ENCODE results near the gene GHRL. TPM values are rescaled to one million over a fixed set of nuclear protein-coding genes. Genes with fewer than 3 reads are reported as not detected.
A peak's percentile ranks its signal among the peaks of the same experiment; 100 is the strongest.

GHRL gene
- total RNA-seq, 1 donor = under 0.01 TPM

DNA sequence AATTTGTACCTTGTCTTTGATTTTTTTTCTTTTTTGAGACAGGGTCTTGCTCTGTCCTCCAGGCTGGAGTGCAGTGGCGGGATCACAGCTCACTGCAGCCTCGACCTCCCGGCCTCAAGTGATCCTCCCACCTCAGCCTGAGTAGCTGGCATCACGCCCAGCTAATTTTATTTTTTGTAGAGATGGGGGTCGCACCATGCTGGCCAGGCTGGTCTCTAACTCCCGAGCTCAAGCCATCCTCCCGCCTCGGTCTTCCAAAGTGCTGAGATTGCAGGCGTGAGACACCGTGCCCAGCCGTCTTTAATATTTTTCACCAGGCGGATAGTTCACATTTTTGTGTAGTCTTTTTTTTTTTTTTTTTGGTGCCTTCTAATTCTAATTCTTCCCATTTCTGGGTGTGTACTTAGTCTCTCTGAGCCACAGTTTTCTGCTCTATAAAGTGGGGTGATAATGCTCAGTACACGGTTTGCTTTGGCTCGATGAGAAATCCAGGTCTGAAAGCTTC lies 45.0 kb downstream of the GHRL start:
- no peaks in the 10 kb centered on the region for H3K27me3 ChIP-seq (ENCODE audit: insufficient read depth, low read length)
- peak overlapping the region; percentile 95 for H3K4me3 ChIP-seq (ENCODE audit: insufficient read depth, low read length)
- peaks cover 23% of the 10 kb centered on the region for H4K20me1 ChIP-seq (ENCODE audit: insufficient read depth, low read length)
- H3K27ac ChIP-seq (ENCODE audit: low read depth, low read length) = no peak overlapping the region
- H3K9me3 ChIP-seq (ENCODE audit: low read depth, low read length) = peaks cover 3% of the 10 kb centered on the region
- TF ChIP-seq, protein P1, sequence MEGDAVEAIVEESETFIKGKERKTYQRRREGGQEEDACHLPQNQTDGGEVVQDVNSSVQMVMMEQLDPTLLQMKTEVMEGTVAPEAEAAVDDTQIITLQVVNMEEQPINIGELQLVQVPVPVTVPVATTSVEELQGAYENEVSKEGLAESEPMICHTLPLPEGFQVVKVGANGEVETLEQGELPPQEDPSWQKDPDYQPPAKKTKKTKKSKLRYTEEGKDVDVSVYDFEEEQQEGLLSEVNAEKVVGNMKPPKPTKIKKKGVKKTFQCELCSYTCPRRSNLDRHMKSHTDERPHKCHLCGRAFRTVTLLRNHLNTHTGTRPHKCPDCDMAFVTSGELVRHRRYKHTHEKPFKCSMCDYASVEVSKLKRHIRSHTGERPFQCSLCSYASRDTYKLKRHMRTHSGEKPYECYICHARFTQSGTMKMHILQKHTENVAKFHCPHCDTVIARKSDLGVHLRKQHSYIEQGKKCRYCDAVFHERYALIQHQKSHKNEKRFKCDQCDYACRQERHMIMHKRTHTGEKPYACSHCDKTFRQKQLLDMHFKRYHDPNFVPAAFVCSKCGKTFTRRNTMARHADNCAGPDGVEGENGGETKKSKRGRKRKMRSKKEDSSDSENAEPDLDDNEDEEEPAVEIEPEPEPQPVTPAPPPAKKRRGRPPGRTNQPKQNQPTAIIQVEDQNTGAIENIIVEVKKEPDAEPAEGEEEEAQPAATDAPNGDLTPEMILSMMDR (IDR thresholded peaks at IDR 0.05; ENCODE audit: extremely low read depth, low read depth, low read length) = no peak
- no peak for DNase-seq (ENCODE audit: insufficient read length, low spot score, missing footprints)
- peak overlapping the region; percentile 91 for H2AFZ ChIP-seq (ENCODE audit: low read length)
- peaks cover 15% of the 10 kb centered on the region for H3K4me1 ChIP-seq (ENCODE audit: insufficient read depth, low read length)
- H3K4me2 ChIP-seq (ENCODE audit: insufficient read depth, low read length) = peak overlapping the region; percentile 94
- peaks cover 39% of the 10 kb centered on the region for H3K79me2 ChIP-seq (ENCODE audit: insufficient read depth, low read length)
- no peaks in the 10 kb centered on the region for H3K36me3 ChIP-seq (ENCODE audit: insufficient read depth, low read length)

DNA sequence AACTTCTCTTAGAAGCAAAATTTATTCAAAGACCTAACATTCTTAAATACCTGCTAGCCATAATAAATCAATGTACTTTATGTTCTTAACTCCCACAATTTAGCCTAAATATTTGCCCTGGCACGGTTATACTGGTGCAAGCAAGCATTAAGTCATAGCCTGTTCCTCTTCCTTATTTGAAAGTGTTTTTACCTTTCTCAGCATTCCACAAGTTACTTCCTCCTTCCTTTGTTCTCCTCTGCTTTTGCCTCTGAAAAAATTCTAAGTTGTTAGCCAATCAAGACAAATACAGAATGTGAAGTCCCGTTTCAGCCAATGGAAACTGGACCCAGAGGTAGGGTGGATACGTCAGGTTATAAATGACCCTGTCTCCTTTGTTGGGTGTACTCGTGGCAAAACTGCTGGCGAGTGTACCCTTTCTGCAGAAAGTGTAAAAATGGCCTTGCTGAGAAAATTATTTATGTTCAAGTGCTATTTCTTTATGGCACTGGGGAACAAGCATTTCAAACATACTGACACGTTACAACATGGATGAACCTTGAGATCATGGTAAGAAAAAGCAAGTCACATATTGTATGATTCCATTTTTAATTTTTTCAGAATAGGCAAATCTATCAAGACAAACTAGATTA lies 47.5 kb downstream of the GHRL start:
- no peak overlapping the region for H3K4me2 ChIP-seq (ENCODE audit: insufficient read depth, low read length)
- no peak overlapping the region for H3K4me3 ChIP-seq (ENCODE audit: insufficient read depth, low read length)
- DNase-seq (ENCODE audit: insufficient read length, low spot score, missing footprints) = no peak
- peaks cover 3% of the 10 kb centered on the region for H3K36me3 ChIP-seq (ENCODE audit: insufficient read depth, low read length)
- H3K4me1 ChIP-seq (ENCODE audit: insufficient read depth, low read length) = peaks cover 14% of the 10 kb centered on the region
- no peak overlapping the region for H2AFZ ChIP-seq (ENCODE audit: low read length)
- no peak overlapping the region for H3K27ac ChIP-seq (ENCODE audit: low read depth, low read length)
- H4K20me1 ChIP-seq (ENCODE audit: insufficient read depth, low read length) = peaks cover 12% of the 10 kb centered on the region
- peaks cover 18% of the 10 kb centered on the region for H3K79me2 ChIP-seq (ENCODE audit: insufficient read depth, low read length)
- TF ChIP-seq, protein P1 (IDR thresholded peaks at IDR 0.05; ENCODE audit: extremely low read depth, low read depth, low read length) = no peak
- no peaks in the 10 kb centered on the region for H3K27me3 ChIP-seq (ENCODE audit: insufficient read depth, low read length)
- peaks cover 3% of the 10 kb centered on the region for H3K9me3 ChIP-seq (ENCODE audit: low read depth, low read length)

DNA sequence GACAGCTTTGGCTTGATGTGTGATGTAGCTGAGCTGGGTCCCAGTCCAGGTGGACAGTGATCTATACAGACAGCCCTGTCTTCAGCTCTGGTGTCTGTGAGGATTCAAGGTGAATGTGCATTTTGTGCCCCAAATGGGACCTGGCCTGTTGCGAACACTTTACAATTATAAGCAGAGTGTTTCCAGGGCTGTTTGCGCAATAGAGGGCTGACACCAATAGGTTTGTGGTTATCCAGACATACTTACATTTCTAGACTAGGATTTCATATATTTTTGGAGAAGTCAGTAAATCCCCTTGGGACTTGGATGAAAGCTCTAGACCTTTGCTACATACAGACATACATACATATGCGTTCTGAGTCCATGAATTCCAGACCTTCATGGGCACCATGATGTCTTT lies 48.7 kb downstream of the GHRL start:
- Histone ChIP-seq H4K20me1 (ENCODE audit: insufficient read depth, low read length) (peaks cover 3% of the 10 kb centered on the region), H3K27ac (ENCODE audit: low read depth, low read length) (no peak overlapping the region), H3K4me2 (ENCODE audit: insufficient read depth, low read length) (no peak overlapping the region), H2AFZ (ENCODE audit: low read length) (no peak overlapping the region), H3K9me3 (ENCODE audit: low read depth, low read length) (peaks cover 3% of the 10 kb centered on the region), H3K4me3 (ENCODE audit: insufficient read depth, low read length) (no peak overlapping the region), H3K36me3 (ENCODE audit: insufficient read depth, low read length) (peaks cover 3% of the 10 kb centered on the region), H3K27me3 (ENCODE audit: insufficient read depth, low read length) (no peaks in the 10 kb centered on the region), H3K4me1 (ENCODE audit: insufficient read depth, low read length) (peaks cover 4% of the 10 kb centered on the region), H3K79me2 (ENCODE audit: insufficient read depth, low read length) (peaks cover 6% of the 10 kb centered on the region)
- DNase-seq (ENCODE audit: insufficient read length, low spot score, missing footprints) = no peak
- TF ChIP-seq, protein P1 (IDR thresholded peaks at IDR 0.05; ENCODE audit: extremely low read depth, low read depth, low read length) = no peak

DNA sequence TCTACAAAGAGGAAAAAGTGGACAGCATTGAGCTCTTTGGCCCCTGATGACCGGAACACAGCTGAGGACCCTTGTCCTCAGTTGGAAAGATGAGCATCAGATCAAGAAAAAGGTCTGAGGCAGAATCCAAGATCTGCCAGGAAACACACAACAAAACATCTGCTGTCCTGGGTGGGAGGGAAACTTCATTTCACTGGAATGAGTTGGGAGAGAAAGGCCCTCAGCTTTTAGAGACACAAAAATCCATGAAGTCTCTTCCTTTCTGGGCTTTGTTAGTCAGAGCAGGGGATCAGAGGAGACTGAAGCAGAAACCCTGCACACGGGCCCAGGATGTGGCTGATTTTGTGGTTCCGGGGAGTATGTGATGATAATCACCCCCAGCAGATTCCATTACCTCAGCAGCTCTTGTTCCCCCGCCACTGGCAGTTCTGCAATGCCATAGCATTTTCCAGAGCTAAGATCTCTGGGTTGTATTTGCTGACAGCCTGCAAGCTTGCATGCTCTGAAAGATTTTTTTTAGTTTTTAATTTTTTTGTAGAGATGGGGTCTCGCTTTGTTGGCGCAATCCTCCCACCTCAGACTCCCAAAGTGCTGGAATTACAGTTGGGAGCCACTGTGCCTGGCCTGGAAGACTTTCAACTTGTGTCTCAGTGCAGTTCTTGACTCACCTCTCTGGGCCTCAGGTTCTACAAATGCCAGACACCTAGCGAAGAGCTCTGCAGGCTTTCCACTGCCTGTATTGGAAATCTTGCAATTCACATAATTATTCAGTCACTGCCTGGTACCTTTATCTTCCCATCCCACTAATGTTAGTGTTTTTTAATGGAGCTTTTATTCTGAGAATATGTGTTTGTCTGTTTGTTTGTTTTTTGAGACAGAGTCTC lies 50.3 kb downstream of the GHRL start:
- peak; percentile 80 for DNase-seq (ENCODE audit: insufficient read length, low spot score, missing footprints)
- Histone ChIP-seq H3K4me2 (ENCODE audit: insufficient read depth, low read length) (no peak overlapping the region), H3K27me3 (ENCODE audit: insufficient read depth, low read length) (no peaks in the 10 kb centered on the region), H3K4me1 (ENCODE audit: insufficient read depth, low read length) (no peaks in the 10 kb centered on the region), H2AFZ (ENCODE audit: low read length) (no peak overlapping the region), H3K9me3 (ENCODE audit: low read depth, low read length) (peaks cover 3% of the 10 kb centered on the region), H3K36me3 (ENCODE audit: insufficient read depth, low read length) (peaks cover 3% of the 10 kb centered on the region), H3K4me3 (ENCODE audit: insufficient read depth, low read length) (no peak overlapping the region), H3K27ac (ENCODE audit: low read depth, low read length) (peak overlapping the region; percentile 33), H4K20me1 (ENCODE audit: insufficient read depth, low read length) (no peaks in the 10 kb centered on the region), H3K79me2 (ENCODE audit: insufficient read depth, low read length) (no peaks in the 10 kb centered on the region)
- TF ChIP-seq, protein P1 (IDR thresholded peaks at IDR 0.05; ENCODE audit: extremely low read depth, low read depth, low read length) = no peak
